Occipital lobe (tissue), 2 donors: ENCODE measurements around the gene NLRC3. TPM values are rescaled to one million over a fixed set of nuclear protein-coding genes. Genes with fewer than 3 reads are reported as not detected.

ENCODE experiments used
- DNase-seq: peaks from one replicate; lab custom pipeline; 2025; lab: John Stamatoyannopoulos, UW
- total RNA-seq: library from RNA; depleted of rRNA; stranded (reverse); fragments of >200 nt; gene quantifications from one replicate; pipeline ENCODE4 v1.2.3, GENCODE V29; 2014

NLRC3 gene
- total RNA-seq, 1 donor from 2014 or later: 0.62 TPM

DNA sequence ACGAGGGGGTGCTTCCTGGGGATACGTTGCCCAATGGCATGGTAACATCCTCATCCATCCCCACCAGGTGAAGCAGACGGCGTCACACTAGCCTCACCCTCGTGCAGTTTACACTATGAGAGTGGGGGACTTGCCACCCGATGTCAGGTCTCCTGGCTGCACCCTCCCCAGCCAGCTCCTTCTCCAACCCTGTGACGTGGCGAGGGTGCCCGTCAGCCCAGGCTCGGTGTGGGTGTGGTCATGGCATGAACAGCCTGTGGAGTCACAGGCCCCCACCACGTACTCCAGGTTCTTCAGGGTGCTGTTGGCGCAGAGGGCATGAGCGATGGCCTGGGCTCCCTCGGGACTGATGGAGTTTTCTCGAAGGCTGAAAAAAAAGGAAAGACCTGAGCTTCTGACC, 28.3 kb downstream of the NLRC3 start:
- no peak for DNase-seq

DNA sequence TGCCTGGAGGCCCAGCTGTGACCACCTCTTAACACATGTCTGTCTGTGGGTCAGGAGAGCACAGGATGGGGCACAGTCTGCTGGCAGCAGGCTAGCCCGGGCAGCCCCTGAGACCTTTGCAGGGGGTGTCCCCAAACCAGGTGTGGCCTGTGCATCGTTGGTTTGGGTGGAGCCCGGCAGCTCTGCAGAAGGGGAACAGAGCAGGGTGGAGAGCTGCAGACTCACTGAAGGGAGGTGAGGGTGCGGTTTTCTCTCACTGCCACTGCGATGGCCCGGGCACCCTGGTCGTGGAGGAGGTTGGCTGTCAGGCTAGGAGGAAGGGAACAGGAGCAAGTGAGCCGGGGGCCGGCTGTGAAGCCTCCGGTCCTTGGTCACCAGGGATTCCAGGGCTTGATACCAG, 28.8 kb downstream of the NLRC3 start:
- DNase-seq: no peak

DNA sequence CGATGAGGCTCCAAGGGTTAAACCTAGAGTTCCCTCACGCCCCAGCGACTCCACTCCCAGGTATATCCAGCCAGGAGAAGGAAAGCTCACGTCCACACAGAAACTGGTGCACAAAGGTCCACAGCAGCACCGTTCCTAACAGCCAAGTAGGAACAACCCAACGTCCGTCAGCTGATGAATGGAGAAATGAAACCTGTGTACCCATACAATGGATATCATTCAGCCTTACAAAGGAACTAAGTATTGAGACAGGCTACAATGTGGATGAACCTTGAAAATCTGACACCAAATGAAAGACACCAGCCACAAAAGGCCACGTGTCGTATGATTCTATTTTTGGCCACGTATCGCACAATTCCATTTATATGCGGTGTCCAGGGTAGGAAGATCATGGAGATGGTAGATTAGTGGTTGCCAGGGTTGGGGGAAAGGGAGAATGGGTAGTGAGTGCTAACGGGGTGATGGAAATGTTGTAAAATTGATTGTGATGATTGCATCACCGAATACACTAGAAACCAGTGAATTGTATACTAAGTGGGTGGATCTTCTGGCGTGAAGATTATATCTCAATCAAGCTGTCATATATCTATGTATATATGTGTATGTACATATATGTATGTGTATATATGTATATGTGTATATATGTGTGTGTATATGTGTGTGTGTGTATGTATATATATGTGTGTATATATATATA, 30.1 kb downstream of the NLRC3 start:
- DNase-seq: no peak

DNA sequence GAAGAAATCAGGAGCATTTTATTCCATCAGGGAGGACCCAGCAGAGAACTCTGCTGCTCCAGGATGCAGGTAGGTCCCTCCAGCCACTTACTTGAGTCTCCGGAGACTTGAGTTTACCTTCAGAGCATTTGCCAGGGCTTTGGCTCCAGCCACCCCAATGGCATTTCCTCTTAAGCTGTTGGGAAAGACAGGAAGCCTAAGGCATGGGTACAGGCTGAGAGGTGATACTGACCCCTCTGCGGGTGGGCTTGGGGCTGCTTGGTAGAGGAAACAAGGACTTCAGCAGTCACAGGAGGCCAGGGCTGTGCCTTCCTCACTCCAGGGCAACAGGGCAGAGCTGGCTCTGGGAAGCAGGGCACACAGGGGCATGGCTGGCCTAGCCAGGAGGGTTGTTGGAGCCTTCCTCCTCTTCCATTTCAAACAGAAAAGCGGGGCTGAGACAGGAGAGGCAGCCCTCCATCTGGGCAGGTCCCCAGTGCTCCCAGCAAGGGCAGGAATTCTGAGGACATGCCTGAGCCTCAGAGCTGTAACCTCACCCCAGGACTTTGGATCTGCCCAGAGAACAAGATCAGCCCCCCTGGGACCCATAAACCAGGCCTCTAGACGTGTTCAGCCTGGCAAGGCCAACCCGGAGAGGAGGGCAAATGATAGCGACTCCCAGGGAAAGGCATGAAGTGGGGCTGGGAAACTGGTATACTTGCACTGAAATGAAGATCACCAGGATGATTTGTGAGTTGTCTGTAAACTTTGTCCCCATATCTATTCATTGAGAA, 34.4 kb downstream of the NLRC3 start:
- DNase-seq: no peak

DNA sequence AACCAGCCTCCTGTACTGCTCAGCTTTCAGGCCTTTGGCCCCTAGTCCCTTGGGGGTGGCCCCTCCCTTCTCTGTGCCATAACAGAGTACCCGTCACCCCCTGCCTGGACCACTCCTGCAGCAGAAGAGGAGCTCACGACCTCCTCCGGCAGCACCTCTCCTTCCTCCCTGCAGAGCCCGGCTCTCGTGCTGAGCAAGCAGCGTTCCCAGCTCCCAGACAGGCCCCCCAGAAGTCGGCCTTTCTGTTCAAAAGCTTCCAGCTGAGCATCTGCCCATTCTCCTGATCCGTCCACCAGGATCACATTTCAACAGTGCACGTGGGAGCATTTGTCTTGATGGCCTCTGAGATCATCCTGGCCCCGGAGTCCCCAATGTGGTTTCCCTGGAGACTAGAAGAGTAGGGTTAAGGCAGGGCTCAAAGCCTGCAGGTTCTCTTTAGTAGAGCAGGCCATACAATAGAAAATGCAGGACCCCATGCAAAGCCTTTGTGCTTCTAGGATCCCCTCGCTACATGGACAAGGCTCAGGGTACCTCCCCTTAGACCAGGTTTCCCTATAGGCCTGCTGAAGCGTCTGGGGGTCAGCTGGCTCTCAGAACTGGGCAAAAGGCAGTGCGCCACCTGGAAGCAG, 35.6 kb downstream of the NLRC3 start:
- no peak for DNase-seq

DNA sequence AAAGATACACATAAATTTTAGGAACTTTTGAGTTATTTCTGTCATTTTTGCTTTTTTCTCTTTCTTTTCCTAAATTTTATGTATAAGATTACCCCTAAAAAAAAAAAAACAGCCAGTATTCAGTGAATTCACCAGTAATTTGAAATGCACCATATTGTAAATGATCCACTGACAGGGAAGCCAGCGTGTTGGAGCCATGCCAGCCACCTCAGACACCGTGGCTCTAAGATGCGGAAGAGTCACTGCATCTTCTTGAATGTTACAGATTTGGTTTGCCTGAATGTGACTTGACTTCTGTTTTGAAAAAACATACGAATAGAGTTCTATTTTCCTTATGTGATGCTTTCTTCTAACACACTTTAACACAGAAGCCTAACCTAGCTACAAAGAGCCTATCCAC, 39.0 kb downstream of the NLRC3 start:
- no peak for DNase-seq

DNA sequence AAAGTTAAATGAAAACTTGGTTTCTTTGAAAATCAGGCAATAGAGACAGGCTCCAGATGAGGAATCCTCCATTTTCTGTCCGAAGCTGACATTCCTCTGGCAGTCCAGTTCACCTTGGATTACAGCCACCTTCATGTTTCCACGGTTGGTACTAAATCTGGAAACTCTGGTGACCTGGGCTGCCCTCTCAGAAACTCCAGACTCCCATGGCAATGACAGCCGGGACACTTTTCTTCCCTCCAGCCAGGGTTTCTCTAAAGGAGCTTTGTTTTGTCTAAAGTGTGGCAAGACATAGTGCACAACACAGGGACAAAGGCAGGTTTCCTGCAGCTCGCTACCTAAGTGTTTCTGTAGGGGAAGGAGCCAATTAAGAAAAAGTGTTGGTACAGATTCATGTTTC, 40.4 kb downstream of the NLRC3 start:
- no peak for DNase-seq

DNA sequence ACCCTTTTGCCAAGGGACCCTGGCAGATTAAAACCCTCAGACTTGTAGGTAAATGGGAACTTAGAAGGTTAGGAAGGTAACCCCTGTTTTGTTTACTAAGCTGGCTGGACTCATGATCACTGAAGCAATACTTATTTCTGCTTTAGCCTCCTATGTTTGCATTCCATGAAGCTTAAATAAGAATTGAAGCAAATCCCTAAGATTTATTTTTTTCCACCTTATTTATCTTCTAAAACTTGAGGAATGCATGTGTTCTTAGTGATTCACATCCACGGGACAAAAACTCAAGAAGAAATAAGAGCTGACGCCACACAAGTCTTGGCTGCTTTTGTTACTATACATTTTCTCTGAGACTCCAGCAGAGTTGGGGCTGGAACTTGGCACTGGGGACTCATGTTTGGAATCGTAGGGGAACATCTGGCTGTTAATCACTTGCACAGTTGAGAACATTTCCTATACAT, 40.9 kb downstream of the NLRC3 start:
- DNase-seq: no peak

DNA sequence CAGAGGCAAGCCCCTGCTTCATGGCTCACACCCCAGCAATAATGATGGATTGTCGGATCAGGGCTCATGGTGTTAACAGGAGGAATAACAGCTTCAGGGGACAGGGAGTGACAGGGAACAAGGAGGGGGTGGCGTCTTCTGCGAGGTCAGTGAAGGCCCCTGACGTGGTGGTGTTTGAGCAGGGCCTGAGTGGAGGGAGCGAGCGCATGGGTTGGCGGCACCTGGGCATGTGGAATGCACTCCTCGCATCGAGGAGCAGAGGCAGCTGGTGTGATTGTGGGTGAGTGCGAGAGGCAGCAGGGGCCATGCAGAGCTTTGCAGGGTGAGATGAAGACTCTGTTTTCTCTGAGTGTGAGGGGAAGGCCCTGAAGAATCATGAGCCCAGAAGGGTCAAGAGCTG, 43.1 kb downstream of the NLRC3 start:
- DNase-seq: no peak

DNA sequence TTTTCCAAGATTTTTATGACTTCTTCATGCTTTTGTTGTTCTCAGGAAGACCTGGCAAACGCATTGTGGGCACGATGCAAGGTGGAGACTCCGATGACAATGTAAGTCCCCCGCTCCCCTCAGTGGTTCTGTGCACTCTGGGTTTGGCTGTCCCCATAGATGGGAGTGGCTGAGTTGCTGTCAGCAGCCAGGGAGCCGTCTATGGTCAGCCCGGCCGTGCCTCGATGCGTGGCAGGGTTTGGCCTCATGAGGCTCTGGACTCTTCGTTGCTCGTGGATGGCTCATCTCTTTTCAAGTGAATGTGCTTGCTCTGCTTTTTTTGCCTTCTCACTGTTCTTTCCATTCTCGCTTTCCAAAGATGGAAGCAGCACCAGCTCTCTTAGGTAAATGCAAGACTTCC, 44.5 kb downstream of the NLRC3 start:
- no peak for DNase-seq

DNA sequence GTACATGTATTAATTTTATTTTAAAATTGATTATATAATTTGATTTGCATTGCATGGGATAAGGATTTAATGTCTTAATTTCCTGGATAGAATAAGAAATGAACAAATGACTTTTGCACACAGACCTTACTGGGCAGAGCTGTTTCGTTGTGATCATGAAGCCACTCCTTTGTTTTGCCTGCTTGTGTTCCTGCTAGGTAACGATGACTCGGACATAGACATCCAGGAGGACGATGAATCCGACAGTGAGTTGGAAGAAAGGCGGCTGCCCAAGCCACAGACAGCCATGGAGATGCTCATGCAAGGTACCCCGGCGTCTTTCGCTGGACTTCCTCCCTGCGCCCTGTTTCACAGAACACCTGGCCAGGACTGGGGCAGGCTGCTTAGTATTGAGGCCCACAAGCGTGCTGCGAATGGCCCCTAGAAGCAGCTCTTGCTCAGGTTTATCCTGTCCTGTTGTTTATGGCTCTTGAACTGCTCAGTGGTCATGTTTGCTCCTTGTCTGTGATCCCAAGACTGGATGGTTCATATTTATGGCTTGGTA, 46.8 kb downstream of the NLRC3 start:
- no peak for DNase-seq

DNA sequence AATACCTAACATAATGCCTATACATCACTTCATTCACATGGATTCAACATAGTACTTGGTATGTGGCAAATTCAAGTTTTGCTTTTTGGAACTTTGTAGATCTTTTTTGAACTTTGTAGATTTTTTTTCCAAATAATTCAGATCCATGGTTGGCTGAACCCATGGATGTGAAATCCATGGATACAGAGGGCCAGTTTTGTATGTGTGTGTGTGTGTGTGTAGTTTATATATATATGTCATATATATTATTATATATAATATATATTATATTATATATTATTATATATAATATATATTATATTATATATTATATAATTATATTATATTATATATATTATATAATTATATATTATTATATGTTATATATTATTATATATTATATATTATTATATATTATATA, 48.0 kb downstream of the NLRC3 start:
- DNase-seq: no peak

DNA sequence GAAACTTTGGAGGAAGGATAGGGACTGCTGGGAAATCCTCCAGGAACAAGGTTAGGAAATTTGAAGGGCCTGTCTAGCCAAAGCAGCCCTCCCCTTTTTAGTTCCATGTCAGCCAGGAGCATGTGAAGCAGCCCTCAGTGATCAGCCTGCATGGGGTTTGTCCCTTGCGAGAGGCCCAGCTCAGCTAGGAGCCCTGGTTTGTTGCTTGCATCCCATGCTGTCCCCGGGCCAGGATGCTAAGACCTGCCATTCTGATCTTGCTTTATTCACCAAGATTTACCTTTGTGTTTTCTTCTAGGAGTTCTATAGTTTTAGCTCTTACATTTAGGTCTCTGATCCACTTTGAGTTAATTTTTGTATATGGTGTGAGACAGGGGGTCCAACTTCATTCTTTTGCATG, 48.8 kb downstream of the NLRC3 start:
- DNase-seq: no peak

DNA sequence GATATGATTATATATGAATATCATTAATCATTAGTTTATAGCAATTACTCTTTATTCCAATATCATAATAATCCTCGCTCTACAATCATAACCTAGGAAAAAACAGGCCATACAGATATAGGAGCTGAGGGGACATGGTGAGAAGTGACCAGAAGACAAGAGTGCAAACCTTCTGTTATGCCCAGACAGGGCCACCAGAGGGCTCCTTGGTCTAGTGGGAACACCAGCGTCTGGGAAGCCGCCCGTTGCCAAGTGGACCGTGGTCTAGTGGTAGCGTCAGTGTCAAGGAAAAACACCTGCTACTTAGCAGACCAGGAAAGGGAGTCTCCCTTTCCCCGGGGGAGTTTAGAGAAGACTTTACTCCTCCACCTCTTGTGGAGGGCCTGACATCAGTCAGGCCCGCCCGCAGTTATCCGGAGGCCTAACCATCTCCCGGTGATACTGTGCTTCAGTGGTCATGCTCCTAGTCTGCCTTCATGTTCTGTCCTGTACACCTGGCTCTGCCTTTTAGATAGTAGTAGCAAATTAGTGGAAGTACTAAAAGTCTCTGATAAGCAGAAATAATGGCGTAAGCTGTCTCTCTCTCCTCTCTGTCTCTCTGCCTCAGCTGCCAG, 49.9 kb downstream of the NLRC3 start:
- peak; percentile 43 for DNase-seq

DNA sequence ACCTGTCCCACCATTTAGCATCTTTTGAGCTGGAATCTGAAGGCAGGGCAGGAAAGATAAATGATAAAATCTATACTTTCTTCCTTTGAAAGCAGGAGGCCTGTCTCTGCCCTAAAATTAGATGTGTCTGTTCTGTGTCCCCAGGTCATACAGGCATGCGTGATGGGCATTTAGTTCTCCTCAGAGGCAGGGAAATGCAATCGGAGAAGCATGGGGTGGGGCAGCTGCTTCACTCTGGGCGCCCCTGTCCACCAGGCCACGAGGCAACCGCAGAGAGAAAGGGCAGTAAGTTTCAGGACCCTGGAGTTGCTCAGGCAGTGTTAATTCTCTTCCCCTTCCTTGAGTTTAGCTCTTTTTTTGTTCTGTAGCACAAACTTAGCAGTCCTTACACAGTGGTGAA, 51.3 kb downstream of the NLRC3 start:
- no peak for DNase-seq

DNA sequence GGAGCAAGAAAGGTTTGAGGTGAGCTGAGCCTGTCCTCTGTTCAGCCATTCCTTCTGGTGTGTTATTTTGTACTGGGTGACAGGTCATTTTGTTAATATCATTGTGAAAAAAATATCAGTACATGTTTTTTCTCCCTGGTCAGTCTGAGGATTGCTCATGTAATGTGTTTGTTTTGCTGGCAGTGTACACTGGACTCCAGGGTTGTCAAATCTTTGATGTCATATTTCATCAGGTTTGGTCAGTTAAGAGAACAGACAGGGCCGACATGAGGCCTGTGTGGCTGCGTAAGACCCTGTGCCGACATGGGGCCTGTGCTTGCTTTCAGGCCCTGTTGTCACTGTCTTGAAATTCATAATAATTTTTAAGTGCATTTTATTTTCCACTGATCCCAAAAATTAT, 53.9 kb downstream of the NLRC3 start:
- no peak for DNase-seq

DNA sequence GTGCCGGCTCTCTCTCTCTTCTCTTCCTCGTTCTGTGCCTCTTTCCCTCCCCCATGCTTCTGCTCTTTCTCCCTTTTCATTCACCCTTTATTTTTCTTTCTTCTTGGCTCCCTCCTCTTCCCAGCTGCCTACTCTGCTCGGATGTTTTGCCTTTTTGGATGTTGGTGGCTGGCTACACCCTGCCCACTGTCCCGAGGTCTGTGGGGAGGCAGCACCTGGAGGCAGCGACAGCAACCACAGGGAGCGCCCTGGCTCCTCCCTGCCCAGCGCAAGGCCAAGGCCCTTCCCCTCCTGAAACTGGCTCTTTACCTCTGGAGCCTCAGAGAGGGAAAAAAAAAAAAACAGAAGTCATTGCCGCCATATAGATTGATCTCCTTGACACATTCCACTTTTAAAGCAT, 56.4 kb downstream of the NLRC3 start:
- no peak for DNase-seq

DNA sequence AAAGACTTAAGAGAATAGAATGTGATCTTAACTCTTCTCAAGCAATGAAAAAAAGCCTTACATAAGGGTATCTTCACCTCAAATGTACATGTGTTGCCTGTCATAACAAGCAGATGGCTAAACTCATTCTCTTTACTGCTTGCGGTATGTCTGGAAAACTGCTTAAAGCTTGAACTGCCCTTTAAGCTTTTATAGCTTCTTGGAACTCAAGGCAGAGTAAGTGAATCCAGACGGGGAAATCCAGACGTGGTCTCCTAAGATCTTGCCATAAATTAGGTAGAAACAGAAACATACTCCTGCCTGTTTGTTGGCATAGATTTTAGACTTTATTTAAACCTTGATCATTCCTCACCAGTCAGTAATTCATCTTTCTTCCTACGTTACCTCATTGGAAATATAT, 56.8 kb downstream of the NLRC3 start:
- no peak for DNase-seq

DNA sequence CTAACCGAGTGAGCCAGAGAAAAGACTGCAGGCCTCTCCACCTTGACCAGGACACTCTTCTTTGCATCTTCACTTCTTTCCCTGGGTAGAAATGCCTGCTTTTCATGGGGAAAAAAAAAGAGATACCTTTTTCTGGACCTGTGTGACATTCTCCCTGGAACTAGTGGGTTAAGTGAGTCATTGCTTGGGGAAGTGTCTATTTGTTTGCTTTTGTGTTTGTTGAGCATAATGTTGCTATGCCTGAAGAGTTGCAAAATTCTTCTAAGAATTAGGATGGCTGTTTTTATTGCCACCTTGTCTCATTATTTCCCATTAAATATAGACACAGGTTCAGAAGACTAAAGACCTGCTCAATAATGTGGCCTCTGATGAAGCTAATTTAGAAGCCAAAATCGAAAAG, 57.6 kb downstream of the NLRC3 start:
- no peak for DNase-seq

DNA sequence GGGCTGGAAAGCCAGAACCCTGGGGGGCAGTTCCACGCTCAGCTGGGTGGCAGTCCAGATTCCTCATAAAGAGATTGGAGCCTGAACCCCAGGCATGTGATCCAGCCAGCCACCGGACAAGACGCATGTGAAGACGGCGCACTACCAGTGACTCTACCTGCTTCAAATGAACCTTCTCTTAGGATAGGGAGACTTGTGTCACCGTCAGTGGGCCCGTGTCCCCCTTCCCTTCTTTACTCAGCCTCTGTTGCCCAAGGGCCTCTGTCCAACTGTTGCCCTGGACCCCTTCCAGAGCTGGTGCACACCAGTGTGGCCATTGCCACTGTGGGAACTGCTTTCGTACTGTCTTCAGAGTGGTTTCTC, 58.2 kb downstream of the NLRC3 start:
- no peak for DNase-seq

DNA sequence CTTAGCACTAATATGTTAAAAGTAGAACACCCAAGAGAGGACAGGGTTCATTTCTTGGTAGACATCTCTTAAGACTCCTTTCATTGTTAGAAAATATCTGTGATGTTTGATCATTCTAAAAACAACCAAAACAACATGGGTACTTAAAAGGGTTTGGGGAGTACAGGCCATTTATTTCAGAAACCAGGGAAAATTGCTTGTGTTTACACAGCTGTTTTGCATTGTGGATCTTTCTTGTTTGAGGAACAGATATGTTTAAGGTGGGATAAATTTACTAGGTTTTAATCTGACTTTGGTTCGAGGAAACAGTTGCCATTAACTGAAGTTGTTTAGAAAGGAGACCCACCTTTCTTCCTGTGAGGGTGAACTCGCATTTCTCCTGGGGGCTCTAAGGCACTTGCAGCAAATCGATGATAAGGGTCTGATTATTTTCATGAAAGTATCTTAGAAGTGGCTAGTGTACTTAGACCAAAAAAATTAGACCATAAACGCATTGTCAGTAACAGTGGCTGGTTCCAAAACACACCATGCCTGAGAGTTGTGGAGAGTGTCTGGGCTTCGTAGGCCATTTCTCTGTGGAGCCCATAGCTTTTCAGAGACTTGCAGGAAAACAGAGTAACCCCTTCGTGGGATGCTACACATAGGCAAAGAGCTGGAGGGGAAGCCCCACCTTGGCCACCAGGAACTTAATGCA, 58.8 kb downstream of the NLRC3 start:
- no peak for DNase-seq

DNA sequence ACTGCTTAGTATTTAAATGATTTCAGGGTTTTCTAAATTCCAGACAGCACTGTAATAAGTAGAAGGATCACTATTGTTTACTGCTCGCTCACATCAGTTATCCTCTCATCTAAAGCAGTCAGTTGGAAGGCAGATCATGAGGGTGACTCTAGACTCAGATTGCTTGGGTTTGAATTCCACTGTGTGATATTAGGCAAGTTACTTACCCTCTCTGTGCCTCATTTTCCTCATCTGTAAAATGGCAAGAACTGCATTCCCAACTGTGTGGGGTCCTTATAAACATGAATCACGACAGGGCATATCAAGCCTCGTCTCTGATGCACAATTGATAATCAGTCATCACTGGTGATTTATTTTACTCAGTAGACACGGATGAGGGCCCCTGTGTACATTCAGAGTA, 61.3 kb downstream of the NLRC3 start:
- DNase-seq: no peak
